Measurements from ENCODE around the gene ECPAS. TPM values are rescaled to one million over a fixed set of nuclear protein-coding genes. Genes with fewer than 3 reads are reported as not detected.

Gene ECPAS
- total RNA-seq, 1 experiment from 2014 or later, result 71.1 TPM

DNA sequence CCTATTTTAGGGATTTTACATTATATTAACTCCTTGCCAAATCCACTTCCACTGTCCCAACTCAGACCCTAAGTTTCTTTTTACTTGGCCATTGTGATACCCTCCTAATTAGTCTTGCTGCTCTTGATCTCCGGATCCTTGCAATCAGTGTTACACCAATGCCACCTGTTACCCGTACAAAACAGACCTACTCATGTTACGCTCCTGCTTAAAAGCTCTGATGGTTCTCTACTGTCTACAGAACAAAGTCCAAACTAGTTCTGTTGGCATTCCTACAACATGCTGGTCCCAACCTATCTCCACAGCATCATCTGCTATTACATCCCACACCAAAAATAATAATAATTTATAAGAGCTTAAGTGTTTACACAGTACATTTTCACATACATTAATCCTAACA is 9.8 kb downstream of the ECPAS start:
- no peaks in the 10 kb centered on the region for H3K27me3 ChIP-seq (ENCODE audit: insufficient read depth, low read length)
- H3K9me2 ChIP-seq (ENCODE audit: insufficient read depth), result no peaks in the 10 kb centered on the region
- ATAC-seq, result no peak
- POLR2A ChIA-PET, result no interaction called here
- peaks cover 23% of the 10 kb centered on the region; the same call in 1 of the 2 replicates for H4K20me1 ChIP-seq (ENCODE audit: insufficient read depth)
- no peak overlapping the region for H3K4me2 ChIP-seq (ENCODE audit: low read length)
- CTCF ChIA-PET, result no interaction called here
- H3K79me2 ChIP-seq (ENCODE audit: insufficient read depth, low read length), result peaks cover 98% of the 10 kb centered on the region
- H2AFZ ChIP-seq (ENCODE audit: low read depth, low read length, poor library complexity, severe bottlenecking), result no peak overlapping the region
- no TSS peak for BruUV-seq (replicated peaks)
- H3K36me3 ChIP-seq (ENCODE audit: control insufficient read depth in 1 of 2, insufficient read depth in 2 of 2, low read length in 2 of 2), result no peaks in the 10 kb centered on the region
- DNase-seq (ENCODE audit: low read depth, low spot score), result no peak
- H3K4me3 ChIP-seq (replicated peaks in 1 of 2; ENCODE audit: low read depth in 1 of 2, low read length in 2 of 2), result no peak overlapping the region
- intact Hi-C loops (cut with micrococcal nuclease), result no loop called here
- H3K4me1 ChIP-seq (ENCODE audit: control insufficient read depth in 1 of 2, insufficient read depth in 2 of 2, low read length in 2 of 2), result no peaks in the 10 kb centered on the region; a peak in 1 of 4 replicates
- H3K9ac ChIP-seq (ENCODE audit: low read length), result no peak overlapping the region
- RAD21 ChIA-PET (ENCODE audit: low non-redundant PET in 1 of 2, low total read pairs in 2 of 2, uncharacterized antibody in 2 of 2, unreplicated experiment in 2 of 2), result no interaction called here
- H3K27ac ChIP-seq (ENCODE audit: low read depth, low read length), result no peak overlapping the region
- no peaks in the 10 kb centered on the region for H3K9me3 ChIP-seq (ENCODE audit: control insufficient read depth in 1 of 2, insufficient read depth in 1 of 2, low read depth in 1 of 2, low read length in 2 of 2)
- TF ChIP-seq SIN3A (IDR thresholded peaks at IDR 0.05; ENCODE audit: low read depth) (no peak), YY1 (IDR thresholded peaks at IDR 0.05; ENCODE audit: extremely low read depth, insufficient replicate concordance, low read depth, low read length) (no peak), TCF7L2 (IDR thresholded peaks at IDR 0.05; ENCODE audit: borderline replicate concordance, extremely low read depth, insufficient read depth, insufficient read length) (no peak), MAX (IDR thresholded peaks at IDR 0.05) (no peak), EZH2 (IDR thresholded peaks at IDR 0.05) (no peak), RAD21 (IDR thresholded peaks at IDR 0.05; ENCODE audit: low read depth) (no peak), FOSL1 (IDR thresholded peaks at IDR 0.05; ENCODE audit: low read depth) (no peak)

DNA sequence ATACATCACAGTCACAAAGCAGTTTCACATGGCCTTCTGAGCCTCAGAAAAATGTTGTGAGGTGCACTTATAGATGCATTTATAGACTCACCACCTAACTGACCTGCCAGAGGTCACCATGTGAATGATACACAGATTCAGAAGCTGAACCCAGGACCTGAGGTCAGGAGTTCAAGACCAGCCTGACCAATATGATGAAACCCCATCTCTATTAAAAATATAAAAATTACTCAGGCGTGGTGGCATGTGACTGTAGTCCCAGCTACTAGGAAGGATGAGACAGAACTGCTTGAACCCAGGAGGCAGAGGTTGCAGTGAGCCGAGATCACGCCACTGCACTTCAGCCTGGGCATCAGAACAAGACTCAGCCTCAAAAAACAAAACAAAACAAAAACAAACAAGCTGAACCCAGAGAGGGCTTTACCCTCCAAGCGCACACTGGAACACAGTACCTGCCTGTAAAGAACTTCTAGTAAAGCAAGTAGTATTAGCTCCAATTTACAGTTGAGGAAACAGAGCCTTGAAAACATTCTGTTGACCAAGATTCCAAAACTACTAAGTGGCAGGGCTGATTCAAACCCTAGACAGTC is 16.3 kb downstream of the ECPAS start:
- H3K27ac ChIP-seq (ENCODE audit: low read depth, low read length), result no peak overlapping the region
- ATAC-seq, result no peak
- TF ChIP-seq POLR2A (IDR thresholded peaks at IDR 0.05; ENCODE audit: borderline replicate concordance, extremely low read depth, insufficient read depth, insufficient read length) (no peak), EGR1 (IDR thresholded peaks at IDR 0.05; ENCODE audit: low read depth) (no peak), TCF7L2 (IDR thresholded peaks at IDR 0.05; ENCODE audit: borderline replicate concordance, extremely low read depth, insufficient read depth, insufficient read length) (no peak), ELF1 (IDR thresholded peaks at IDR 0.05; ENCODE audit: borderline replicate concordance, low read depth) (no peak), ZNF274 (IDR thresholded peaks at IDR 0.05; ENCODE audit: low read depth, low read length) (no peak), ZFX (IDR thresholded peaks at IDR 0.05) (no peak), EZH2phosphoT487 (IDR thresholded peaks at IDR 0.05; ENCODE audit: borderline replicate concordance) (no peak), SRF (IDR thresholded peaks at IDR 0.05; ENCODE audit: low read depth) (no peak), YY1 (IDR thresholded peaks at IDR 0.05; ENCODE audit: extremely low read depth, insufficient replicate concordance, low read depth, low read length) (no peak), SP1 (IDR thresholded peaks at IDR 0.05; ENCODE audit: low read depth) (no peak), EZH2 (IDR thresholded peaks at IDR 0.05) (no peak), CBX3 (IDR thresholded peaks at IDR 0.05; ENCODE audit: low read depth) (no peak), SIN3A (IDR thresholded peaks at IDR 0.05; ENCODE audit: low read depth) (no peak), CEBPB (IDR thresholded peaks at IDR 0.05; ENCODE audit: low read depth) (no peak)
- TF ChIP-seq, protein P1, sequence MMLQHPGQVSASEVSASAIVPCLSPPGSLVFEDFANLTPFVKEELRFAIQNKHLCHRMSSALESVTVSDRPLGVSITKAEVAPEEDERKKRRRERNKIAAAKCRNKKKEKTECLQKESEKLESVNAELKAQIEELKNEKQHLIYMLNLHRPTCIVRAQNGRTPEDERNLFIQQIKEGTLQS (IDR thresholded peaks at IDR 0.05), result no peak
- TF ChIP-seq, protein P2, sequence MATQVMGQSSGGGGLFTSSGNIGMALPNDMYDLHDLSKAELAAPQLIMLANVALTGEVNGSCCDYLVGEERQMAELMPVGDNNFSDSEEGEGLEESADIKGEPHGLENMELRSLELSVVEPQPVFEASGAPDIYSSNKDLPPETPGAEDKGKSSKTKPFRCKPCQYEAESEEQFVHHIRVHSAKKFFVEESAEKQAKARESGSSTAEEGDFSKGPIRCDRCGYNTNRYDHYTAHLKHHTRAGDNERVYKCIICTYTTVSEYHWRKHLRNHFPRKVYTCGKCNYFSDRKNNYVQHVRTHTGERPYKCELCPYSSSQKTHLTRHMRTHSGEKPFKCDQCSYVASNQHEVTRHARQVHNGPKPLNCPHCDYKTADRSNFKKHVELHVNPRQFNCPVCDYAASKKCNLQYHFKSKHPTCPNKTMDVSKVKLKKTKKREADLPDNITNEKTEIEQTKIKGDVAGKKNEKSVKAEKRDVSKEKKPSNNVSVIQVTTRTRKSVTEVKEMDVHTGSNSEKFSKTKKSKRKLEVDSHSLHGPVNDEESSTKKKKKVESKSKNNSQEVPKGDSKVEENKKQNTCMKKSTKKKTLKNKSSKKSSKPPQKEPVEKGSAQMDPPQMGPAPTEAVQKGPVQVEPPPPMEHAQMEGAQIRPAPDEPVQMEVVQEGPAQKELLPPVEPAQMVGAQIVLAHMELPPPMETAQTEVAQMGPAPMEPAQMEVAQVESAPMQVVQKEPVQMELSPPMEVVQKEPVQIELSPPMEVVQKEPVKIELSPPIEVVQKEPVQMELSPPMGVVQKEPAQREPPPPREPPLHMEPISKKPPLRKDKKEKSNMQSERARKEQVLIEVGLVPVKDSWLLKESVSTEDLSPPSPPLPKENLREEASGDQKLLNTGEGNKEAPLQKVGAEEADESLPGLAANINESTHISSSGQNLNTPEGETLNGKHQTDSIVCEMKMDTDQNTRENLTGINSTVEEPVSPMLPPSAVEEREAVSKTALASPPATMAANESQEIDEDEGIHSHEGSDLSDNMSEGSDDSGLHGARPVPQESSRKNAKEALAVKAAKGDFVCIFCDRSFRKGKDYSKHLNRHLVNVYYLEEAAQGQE (IDR thresholded peaks at IDR 0.05; ENCODE audit: low read depth), result no peak
- H3K9ac ChIP-seq (ENCODE audit: low read length), result no peak overlapping the region
- no peaks in the 10 kb centered on the region for H3K9me2 ChIP-seq (ENCODE audit: insufficient read depth)
- H3K36me3 ChIP-seq (ENCODE audit: control insufficient read depth in 1 of 2, insufficient read depth in 2 of 2, low read length in 2 of 2), result no peaks in the 10 kb centered on the region
- RAD21 ChIA-PET (ENCODE audit: low non-redundant PET in 1 of 2, low total read pairs in 2 of 2, uncharacterized antibody in 2 of 2, unreplicated experiment in 2 of 2), result no interaction called here
- no peak overlapping the region for H3K4me3 ChIP-seq (replicated peaks in 1 of 2; ENCODE audit: low read depth in 1 of 2, low read length in 2 of 2)
- CTCF ChIA-PET, result no interaction called here
- H2AFZ ChIP-seq (ENCODE audit: low read depth, low read length, poor library complexity, severe bottlenecking), result no peak overlapping the region
- no TSS peak for BruUV-seq (replicated peaks)
- DNase-seq (ENCODE audit: low read depth, low spot score), result no peak
- H3K4me2 ChIP-seq (ENCODE audit: low read length), result no peak overlapping the region
- H3K9me3 ChIP-seq (ENCODE audit: control insufficient read depth in 1 of 2, insufficient read depth in 1 of 2, low read depth in 1 of 2, low read length in 2 of 2), result no peaks in the 10 kb centered on the region
- H4K20me1 ChIP-seq (ENCODE audit: insufficient read depth), result peaks cover 3% of the 10 kb centered on the region; the same call in 1 of the 2 replicates
- no peaks in the 10 kb centered on the region for H3K27me3 ChIP-seq (ENCODE audit: insufficient read depth, low read length)
- no peaks in the 10 kb centered on the region for H3K4me1 ChIP-seq (ENCODE audit: control insufficient read depth in 1 of 2, insufficient read depth in 2 of 2, low read length in 2 of 2)
- intact Hi-C loops (cut with micrococcal nuclease), result no loop called here
- H3K79me2 ChIP-seq (ENCODE audit: insufficient read depth, low read length), result peaks cover 97% of the 10 kb centered on the region
- POLR2A ChIA-PET, result no interaction called here

Measured in HCT116 (cell line).